Endodermal cell (in vitro differentiated cells): ENCODE data around the gene IL1RAPL2. TPM values are rescaled to one million over a fixed set of nuclear protein-coding genes. Genes with fewer than 3 reads are reported as not detected.

Source experiments
- DNase-seq: peaks from one replicate; pipeline ENCODE4 v3.0.0-alpha.2; 2017
- H3K27ac ChIP-seq: 2 replicates; pipeline ENCODE4 v1.5.1; 2013; ENCODE audit warnings: mild to moderate bottlenecking, low read depth, low read length, moderate library complexity
- H3K27me3 ChIP-seq: 2 replicates; pipeline ENCODE4 v1.6.1; 2013; ENCODE audit warnings: mild to moderate bottlenecking, low read length, moderate library complexity; ENCODE audit not compliant: insufficient read depth, control insufficient read depth, poor library complexity, severe bottlenecking
- H3K36me3 ChIP-seq: 2 replicates; pipeline ENCODE4 v1.7.0; 2013; ENCODE audit warnings: mild to moderate bottlenecking, low read length, moderate library complexity; ENCODE audit not compliant: control insufficient read depth, insufficient read depth
- H3K4me1 ChIP-seq: one replicate; pipeline ENCODE4 v1.7.0; 2013; ENCODE audit warnings: low read length; ENCODE audit not compliant: control insufficient read depth, insufficient read depth
- H3K4me3 ChIP-seq: 2 replicates; pipeline ENCODE4 v1.5.1; 2013; ENCODE audit warnings: mild to moderate bottlenecking, low read length, moderate library complexity
- H3K9ac ChIP-seq: 2 replicates; pipeline ENCODE4 v1.6.1; 2013; ENCODE audit warnings: mild to moderate bottlenecking, low read length, moderate library complexity; ENCODE audit not compliant: poor library complexity, severe bottlenecking; ENCODE audit errors: extremely low read depth
- H3K9me3 ChIP-seq: 2 replicates; pipeline ENCODE4 v1.6.1; 2013; ENCODE audit warnings: mild to moderate bottlenecking, low read length, moderate library complexity; ENCODE audit not compliant: control insufficient read depth
- H3K27ac Mint-ChIP-seq: 2 replicates; pipeline ENCODE4 v1.8.0; 2020; ENCODE audit warnings: mixed read lengths
- H3K27me3 Mint-ChIP-seq: 2 replicates; pipeline ENCODE4 v1.8.0; 2021; ENCODE audit warnings: mild to moderate bottlenecking, mixed read lengths; ENCODE audit not compliant: insufficient read depth
- H3K36me3 Mint-ChIP-seq: 2 replicates; pipeline ENCODE4 v1.8.0; 2020; ENCODE audit warnings: low read depth, mixed read lengths
- H3K4me1 Mint-ChIP-seq: 2 replicates; pipeline ENCODE4 v1.8.0; 2020; ENCODE audit warnings: mixed read lengths
- H3K4me3 Mint-ChIP-seq: 2 replicates; pipeline ENCODE4 v1.8.0; 2020; ENCODE audit warnings: mild to moderate bottlenecking, moderate library complexity, mixed read lengths
- H3K9me3 Mint-ChIP-seq: 2 replicates; pipeline ENCODE4 v1.8.0; 2020; ENCODE audit warnings: mild to moderate bottlenecking, mixed read lengths
- WGBS, 2 experiments: methylation state at CpG; one replicate each; pipeline versions ENCODE4 v1.1.5 to v1.1.7; 2013; ENCODE audit warnings: missing lambda C conversion rate in 2 of 2, mixed read lengths in 1 of 2; ENCODE audit not compliant: insufficient coverage in 1 of 2, insufficient read length in 1 of 2; 5-methylcytosine and 5-hydroxymethylcytosine counted together
- total RNA-seq, 2 donors: library from RNA; stranded (reverse); fragmentation: NEBNext Ultra II Directional in 1 of 2; extraction: Animal tissue kit (Norgen Biotek cat#: 25700) in 1 of 2; gene quantifications; 2 replicates in 1 of 2; 3 replicates in 1 of 2; pipeline ENCODE4 v1.2.1, GENCODE V29; 2021
- TF ChIP-seq, protein P1 (sequence below): fragments of 200-600 bp; sonication (generic); conservative IDR thresholded peaks from 2 replicates; pipeline ENCODE4 v1.5.0; 2021; ENCODE audit warnings: antibody characterized with exemption, mild to moderate bottlenecking

IL1RAPL2 gene
- total RNA-seq, 2 donors from 2014 or later, result 0.13 TPM; not detected in 1

DNA sequence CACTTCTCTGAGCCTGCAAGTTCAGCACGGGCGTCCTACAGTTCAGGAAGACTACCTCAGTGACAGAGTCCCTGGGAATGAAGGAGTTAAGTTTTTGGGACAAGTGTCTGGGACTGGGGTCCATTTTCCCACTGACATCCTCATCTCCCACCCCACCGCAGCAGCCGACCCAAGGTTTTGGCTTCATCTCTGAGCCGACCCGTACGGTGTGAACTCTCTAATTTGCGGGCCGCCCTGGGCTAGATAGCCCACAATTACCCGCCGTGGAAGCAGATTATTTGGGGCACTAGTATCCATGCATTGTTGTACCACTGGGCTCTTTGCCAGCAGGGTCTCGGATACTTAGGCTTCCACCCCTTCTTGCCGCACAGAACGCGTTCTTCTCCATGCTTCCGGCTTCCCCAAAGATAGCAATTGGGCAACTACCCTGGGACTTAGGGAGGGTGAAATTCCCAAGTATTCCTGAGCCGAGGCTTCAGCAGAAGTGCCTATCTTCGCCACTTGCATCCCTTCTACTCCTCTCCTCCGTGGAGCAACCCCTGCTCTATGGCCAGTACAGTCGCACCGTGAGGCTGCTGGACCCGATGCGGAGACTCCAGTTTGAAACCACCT is 2.4 kb downstream of the IL1RAPL2 start:
- TF ChIP-seq, protein P1, sequence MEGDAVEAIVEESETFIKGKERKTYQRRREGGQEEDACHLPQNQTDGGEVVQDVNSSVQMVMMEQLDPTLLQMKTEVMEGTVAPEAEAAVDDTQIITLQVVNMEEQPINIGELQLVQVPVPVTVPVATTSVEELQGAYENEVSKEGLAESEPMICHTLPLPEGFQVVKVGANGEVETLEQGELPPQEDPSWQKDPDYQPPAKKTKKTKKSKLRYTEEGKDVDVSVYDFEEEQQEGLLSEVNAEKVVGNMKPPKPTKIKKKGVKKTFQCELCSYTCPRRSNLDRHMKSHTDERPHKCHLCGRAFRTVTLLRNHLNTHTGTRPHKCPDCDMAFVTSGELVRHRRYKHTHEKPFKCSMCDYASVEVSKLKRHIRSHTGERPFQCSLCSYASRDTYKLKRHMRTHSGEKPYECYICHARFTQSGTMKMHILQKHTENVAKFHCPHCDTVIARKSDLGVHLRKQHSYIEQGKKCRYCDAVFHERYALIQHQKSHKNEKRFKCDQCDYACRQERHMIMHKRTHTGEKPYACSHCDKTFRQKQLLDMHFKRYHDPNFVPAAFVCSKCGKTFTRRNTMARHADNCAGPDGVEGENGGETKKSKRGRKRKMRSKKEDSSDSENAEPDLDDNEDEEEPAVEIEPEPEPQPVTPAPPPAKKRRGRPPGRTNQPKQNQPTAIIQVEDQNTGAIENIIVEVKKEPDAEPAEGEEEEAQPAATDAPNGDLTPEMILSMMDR, result no peak
- Histone ChIP-seq H3K9ac (no peak overlapping the region), H3K4me3 (no peak overlapping the region), H3K27ac (no peak overlapping the region), H3K27me3 (peaks cover 66% of the 10 kb centered on the region), H3K9me3 (no peaks in the 10 kb centered on the region), H3K36me3 (no peaks in the 10 kb centered on the region), H3K4me1 (no peaks in the 10 kb centered on the region)
- peak; percentile 42 for DNase-seq
- H3K4me1 Mint-ChIP-seq, result no peaks in the 10 kb centered on the region
- peaks cover 70% of the 10 kb centered on the region for H3K9me3 Mint-ChIP-seq
- 73% methylated on average over 23 of the region's 23 CpGs; no CpG with 5 or more reads in 1 of the 2 experiments for WGBS, 2 experiments
- no peak overlapping the region for H3K4me3 Mint-ChIP-seq
- peaks cover 74% of the 10 kb centered on the region for H3K27me3 Mint-ChIP-seq
- H3K27ac Mint-ChIP-seq, result no peak overlapping the region
- H3K36me3 Mint-ChIP-seq, result no peaks in the 10 kb centered on the region

DNA sequence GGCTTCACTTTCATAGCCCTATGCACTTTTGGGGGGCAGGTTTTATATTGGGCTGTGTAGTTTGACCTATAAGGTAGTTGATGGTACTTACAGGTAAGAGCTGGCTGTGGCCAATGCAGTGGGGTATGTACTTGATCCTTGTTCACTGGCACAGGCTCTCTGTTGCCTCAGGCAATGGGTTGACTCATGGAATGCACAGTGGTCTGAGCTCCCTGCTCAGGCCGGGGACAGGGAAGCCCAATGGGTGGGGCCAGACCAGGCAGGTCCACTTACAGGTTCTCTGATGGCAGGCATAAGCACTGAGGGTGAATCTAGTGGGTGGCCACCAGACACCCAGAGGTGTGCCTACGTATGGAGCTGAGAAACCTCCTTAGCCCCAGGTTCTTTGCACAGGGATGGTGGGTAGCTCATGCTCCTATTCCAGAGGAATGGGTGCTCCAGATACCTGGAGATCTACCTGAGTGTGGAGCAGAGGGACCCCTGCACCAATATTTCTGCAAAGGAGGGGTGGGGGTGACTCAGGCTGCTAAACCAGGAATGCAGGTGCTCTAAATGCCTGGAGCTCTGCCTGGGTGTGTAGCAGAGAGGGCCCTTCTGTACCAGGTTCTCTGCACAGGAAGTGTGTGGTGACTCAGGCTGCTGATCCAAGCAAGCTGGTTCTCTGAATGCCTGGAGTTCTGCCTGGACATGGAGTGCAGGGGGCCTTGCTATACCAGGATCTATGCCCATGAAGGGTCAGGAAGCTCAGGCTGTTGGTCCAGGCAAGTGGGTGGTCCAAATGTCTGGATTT is 52.3 kb downstream of the IL1RAPL2 start:
- no peak overlapping the region for H3K27ac ChIP-seq
- H3K9me3 ChIP-seq, result no peaks in the 10 kb centered on the region
- H3K27ac Mint-ChIP-seq, result no peak overlapping the region
- H3K4me3 Mint-ChIP-seq, result no peak overlapping the region
- H3K9me3 Mint-ChIP-seq, result peaks cover 48% of the 10 kb centered on the region
- DNase-seq, result no peak
- H3K4me3 ChIP-seq, result no peak overlapping the region
- H3K4me1 ChIP-seq, result no peaks in the 10 kb centered on the region
- H3K27me3 ChIP-seq, result no peaks in the 10 kb centered on the region
- WGBS, 2 experiments, result 87% methylated on average over 2 of the region's 2 CpGs; no CpG with 5 or more reads in 1 of the 2 experiments
- H3K36me3 Mint-ChIP-seq, result no peaks in the 10 kb centered on the region
- no peaks in the 10 kb centered on the region for H3K27me3 Mint-ChIP-seq
- TF ChIP-seq, protein P1, result no peak
- no peaks in the 10 kb centered on the region for H3K36me3 ChIP-seq
- H3K9ac ChIP-seq, result no peak overlapping the region
- H3K4me1 Mint-ChIP-seq, result no peaks in the 10 kb centered on the region

GRCh38 chrX:104621781-104622180 is 55.8 kb downstream of the IL1RAPL2 start:
- 86 to 100% methylated on average over 1 of the region's 1 CpG for WGBS, 2 experiments
- no peaks in the 10 kb centered on the region for H3K36me3 ChIP-seq
- Mint-ChIP-seq H3K27ac (no peak overlapping the region), H3K4me1 (no peaks in the 10 kb centered on the region), H3K9me3 (peaks cover 24% of the 10 kb centered on the region), H3K4me3 (no peak overlapping the region), H3K27me3 (no peaks in the 10 kb centered on the region), H3K36me3 (no peaks in the 10 kb centered on the region)
- H3K4me1 ChIP-seq, result no peaks in the 10 kb centered on the region
- no peaks in the 10 kb centered on the region for H3K27me3 ChIP-seq
- no peak overlapping the region for H3K9ac ChIP-seq
- no peak overlapping the region for H3K4me3 ChIP-seq
- TF ChIP-seq, protein P1, result no peak
- no peak for DNase-seq
- no peak overlapping the region for H3K27ac ChIP-seq
- H3K9me3 ChIP-seq, result no peaks in the 10 kb centered on the region
